Glomerular visceral epithelial cell (primary cell): ENCODE measurements around the gene CFLAR.
"Not testable (repeated sequence)": the region's sequence is repeated elsewhere in the genome, so short reads cannot be mapped to it uniquely, and the experiment has no call there.

ENCODE experiments used
- DNase-seq: peaks from one replicate; pipeline ENCODE4 v3.0.0-alpha.2; 2016; ENCODE audit errors: extremely low spot score

The CFLAR gene

GRCh38 chr2:201149064-201149820 lies 33.3 kb downstream of the CFLAR start:
- DNase-seq, result peak; percentile 89

DNA sequence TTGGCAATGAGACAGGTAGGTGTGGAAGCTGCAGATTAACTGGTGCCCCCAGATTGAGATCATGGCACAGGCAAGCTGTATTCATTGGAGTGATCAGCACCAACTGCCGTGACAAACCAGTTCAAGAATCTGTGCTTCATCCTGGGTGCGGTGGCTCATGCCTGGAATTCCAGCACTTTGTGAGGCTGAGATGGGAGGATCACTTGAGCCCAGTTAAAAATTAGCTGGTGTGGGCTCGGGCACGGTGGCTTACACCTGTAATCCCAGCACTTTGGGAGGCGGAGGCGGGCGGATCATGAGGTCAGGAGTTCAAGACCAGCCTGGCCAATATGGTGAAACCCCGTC lies 33.8 kb downstream of the CFLAR start:
- peak; percentile 93 for DNase-seq

DNA sequence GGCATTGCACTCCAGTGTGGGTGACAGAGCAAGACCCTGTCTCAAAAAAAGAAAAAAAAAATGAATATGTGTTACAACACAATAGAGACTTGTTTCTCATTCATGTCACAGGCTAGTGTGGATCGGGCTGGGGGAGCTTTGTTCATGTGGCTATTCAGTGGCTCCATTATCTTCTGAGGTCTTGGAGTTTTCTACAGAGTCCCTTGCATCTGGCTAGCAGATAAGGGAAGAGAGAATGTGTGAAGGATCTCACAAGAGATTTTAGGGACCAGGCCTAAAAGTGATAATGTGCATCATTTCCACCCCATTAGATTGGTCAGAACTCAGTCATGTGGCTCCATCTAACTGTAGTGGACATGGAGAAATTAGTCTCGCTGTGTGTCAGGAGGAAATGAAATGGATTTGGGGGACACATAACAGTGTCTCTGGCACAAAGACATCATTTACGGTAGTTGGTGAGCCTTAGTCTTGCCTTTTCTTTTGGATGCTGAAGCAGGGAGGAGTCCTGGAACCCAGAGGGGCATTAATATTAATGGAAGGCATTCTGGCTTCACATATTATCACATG lies 34.6 kb downstream of the CFLAR start:
- DNase-seq, result peak; percentile 44

- DNase-seq, result peak; percentile 85
Observed at GRCh38 chr2:201151127-201151981, 35.4 kb downstream of the CFLAR start.

GRCh38 chr2:201152517-201152916 lies 36.6 kb downstream of the CFLAR start:
- DNase-seq, result no peak

DNA sequence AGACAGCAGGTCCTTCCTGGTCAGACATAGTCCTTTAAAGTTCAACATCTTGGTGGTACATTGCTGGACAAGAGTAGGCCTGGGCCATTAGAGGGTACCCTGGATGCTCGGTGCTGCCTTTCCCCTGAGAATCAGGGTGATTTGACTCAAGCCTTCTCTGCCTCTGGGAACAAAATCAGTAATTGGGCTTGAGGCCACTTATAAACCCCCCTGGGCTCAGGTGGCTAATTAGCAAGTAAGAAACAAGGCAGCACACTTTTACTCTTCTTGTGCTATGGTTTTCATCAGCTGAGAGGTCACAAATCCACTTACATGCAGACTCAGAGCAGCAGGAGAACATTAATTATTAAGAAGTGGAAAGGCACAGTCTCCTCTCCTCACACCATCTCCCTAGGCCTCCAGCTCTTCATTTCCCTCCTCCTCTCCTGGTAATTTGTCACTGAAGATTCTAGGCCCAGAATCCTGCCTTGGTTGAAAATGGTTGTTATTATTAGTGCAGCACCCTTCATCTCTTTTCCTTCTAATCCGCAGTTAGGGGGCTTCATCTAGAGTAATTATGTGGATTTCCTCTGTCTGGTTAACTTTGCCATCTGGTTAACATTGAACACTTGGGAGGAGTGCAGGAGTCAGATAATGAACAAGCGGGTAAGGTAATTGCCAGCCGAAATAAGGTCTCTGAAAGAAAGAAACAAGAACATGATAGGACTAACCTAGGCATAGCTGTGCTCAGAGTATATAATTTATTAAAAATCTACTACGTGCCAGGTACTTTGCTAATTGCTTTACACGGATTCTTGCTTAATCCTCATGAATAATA lies 37.2 kb downstream of the CFLAR start:
- no peak for DNase-seq

- DNase-seq, result no peak
Observed at GRCh38 chr2:201154615-201155399, 38.8 kb downstream of the CFLAR start.

- no peak for DNase-seq
Observed at GRCh38 chr2:201156036-201156435, 40.1 kb downstream of the CFLAR start.

- DNase-seq, result no peak
Observed at GRCh38 chr2:201156640-201157039, 40.7 kb downstream of the CFLAR start.

GRCh38 chr2:201157694-201158093 lies 41.7 kb downstream of the CFLAR start:
- no peak for DNase-seq

DNA sequence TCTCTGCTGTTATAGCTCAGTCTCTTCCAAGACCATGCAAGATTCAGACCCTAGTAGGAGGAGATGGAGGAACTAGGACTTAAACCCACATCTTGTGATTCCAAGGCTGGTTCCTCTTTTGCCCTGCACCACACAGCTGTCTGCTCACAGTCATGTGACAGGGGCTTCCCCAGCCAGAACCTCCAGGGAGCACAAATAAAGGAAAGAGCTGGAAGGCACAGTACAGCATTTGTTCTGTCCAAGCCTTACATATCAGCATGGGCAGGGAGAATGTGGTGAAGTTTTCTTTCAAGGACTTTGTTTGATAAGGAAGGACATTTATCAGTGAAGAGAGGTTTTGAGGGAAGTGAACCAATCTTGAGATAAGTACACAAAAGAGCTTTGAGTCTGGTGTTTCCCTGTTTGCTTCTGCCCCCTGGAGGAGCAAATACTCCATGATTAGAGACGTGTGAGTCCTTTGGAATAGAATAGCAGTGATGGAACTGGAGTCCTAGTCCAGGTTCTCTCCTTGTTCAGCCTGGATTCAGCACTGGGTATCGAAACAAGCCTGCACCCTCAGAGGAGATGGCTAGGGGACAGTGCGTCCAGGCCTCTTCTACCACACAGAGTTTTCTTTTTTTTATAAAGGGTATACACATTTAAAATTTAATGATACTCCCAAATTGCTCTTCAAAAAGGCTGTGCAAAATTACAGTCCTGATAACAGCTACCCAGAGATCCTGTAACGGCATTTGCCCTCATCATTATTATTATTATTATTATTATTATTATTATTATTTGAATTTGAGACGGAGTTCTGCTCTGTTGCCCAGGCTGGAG lies 42.4 kb downstream of the CFLAR start:
- peak; percentile 80 for DNase-seq

- no peak for DNase-seq
Observed at GRCh38 chr2:201164166-201164565, 48.2 kb downstream of the CFLAR start.

- DNase-seq, result no peak
Observed at GRCh38 chr2:201167546-201167945, 51.6 kb downstream of the CFLAR start.

- not testable (repeated sequence) for DNase-seq
Observed at GRCh38 chr2:201168496-201168895, 52.5 kb downstream of the CFLAR start.

DNA sequence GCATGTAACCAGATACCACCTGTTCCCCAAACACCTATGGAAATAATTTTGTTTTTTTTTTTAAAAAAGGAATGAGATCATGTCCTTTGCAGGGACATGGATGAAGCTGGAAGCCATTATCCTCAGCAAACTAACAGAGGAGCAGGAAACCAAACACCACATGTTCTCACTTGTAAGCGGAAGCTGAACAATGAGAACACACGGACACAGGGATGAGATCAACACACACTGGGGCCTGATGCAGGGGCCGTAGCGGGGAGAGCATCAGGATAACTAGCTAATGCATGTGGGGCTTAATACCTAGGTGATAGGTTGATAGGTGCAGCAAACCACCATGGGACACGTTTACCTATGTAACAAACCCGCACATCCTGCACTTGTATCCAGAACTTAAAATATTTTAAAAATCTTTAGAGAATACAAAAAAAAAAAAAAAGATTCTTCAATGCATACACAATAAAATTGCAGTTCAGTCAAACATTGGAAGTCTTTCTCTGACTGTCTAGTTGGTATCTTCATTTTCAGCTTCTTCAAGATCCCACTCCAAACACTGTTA lies 55.4 kb downstream of the CFLAR start:
- DNase-seq, result no peak

DNA sequence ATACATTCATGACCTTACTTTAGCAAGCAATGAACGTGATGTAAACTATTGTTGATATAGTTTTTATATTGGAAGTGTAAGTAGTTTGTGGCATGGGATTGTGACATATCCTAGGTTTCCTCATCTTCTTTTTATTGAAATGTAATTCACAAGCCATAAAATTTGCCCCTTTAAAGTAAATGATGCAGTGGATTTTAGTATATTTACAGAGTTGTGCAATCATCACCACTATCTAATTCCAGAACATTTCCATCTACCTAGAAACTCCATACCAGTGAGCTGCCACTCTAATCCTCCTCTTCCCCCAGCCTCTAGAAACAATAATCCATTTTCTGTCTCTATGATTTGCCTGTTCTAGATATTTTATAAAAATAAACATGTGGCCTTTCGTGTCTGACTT lies 56.3 kb downstream of the CFLAR start:
- no peak for DNase-seq

- no peak for DNase-seq
Observed at GRCh38 chr2:201174687-201175086, 58.7 kb downstream of the CFLAR start.

DNA sequence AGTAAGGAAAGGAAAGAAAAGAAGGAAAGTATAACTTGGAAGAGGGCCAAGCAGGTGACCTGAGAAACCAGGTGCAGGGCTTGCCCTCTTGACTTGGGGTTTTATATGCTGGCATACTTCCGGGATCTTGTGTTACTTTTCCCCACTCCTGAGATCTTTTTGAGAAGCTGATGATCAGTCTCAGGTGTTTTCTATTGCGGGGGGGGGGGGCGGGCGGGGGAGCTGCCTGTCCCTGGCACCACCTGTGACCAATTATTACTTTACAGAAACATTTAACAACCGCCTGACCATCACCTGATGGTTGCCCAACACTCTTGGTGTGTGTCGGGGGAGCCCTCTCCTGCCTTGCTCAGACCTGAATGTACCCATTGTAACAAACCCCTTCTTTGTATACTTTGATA lies 60.1 kb downstream of the CFLAR start:
- no peak for DNase-seq

GRCh38 chr2:201180010-201180409 lies 64.0 kb downstream of the CFLAR start:
- DNase-seq, result no peak
